ENCODE measurements around the gene TMEM132C.

Gene TMEM132C

GRCh38 chr12:128685903-128686475 is 419.0 kb downstream of the TMEM132C start:
- no peak for TF ChIP-seq CTCF (IDR thresholded peaks at IDR 0.05; ENCODE audit: low read depth, low read length)
- DNase-seq (ENCODE audit: low read depth in 2 of 2): no peak

GRCh38 chr12:128687851-128688250 is 420.9 kb downstream of the TMEM132C start:
- no peak for DNase-seq (ENCODE audit: low read depth in 2 of 2)
- no peak for TF ChIP-seq CTCF (IDR thresholded peaks at IDR 0.05; ENCODE audit: low read depth, low read length)
- no peak overlapping the region for H3K4me3 ChIP-seq (replicated peaks in 1 of 2; ENCODE audit: low read depth in 2 of 2, low read length in 2 of 2)

More at GRCh38 chr12:128685903-128686475, 419.0 kb downstream of the TMEM132C start:
- H3K4me3 ChIP-seq (replicated peaks in 1 of 2; ENCODE audit: low read depth in 2 of 2, low read length in 2 of 2): no peak overlapping the region

GRCh38 chr12:128690641-128691040 is 423.7 kb downstream of the TMEM132C start:
- no peak overlapping the region for H3K4me3 ChIP-seq (replicated peaks in 1 of 2; ENCODE audit: low read depth in 2 of 2, low read length in 2 of 2)
- DNase-seq (ENCODE audit: low read depth in 2 of 2): no peak
- no peak for TF ChIP-seq CTCF (IDR thresholded peaks at IDR 0.05; ENCODE audit: low read depth, low read length)

- DNase-seq (ENCODE audit: low read depth in 2 of 2): no peak
- TF ChIP-seq CTCF (IDR thresholded peaks at IDR 0.05; ENCODE audit: low read depth, low read length): no peak
- no peak overlapping the region for H3K4me3 ChIP-seq (replicated peaks in 1 of 2; ENCODE audit: low read depth in 2 of 2, low read length in 2 of 2)
Measured at GRCh38 chr12:128693115-128693514, 426.1 kb downstream of the TMEM132C start.

- no peak overlapping the region for H3K4me3 ChIP-seq (replicated peaks in 1 of 2; ENCODE audit: low read depth in 2 of 2, low read length in 2 of 2)
- TF ChIP-seq CTCF (IDR thresholded peaks at IDR 0.05; ENCODE audit: low read depth, low read length): no peak
- DNase-seq (ENCODE audit: low read depth in 2 of 2): no peak
Measured at GRCh38 chr12:128693771-128694170, 426.8 kb downstream of the TMEM132C start.

GRCh38 chr12:128694445-128694844 is 427.5 kb downstream of the TMEM132C start:
- DNase-seq (ENCODE audit: low read depth in 2 of 2): no peak
- H3K4me3 ChIP-seq (replicated peaks in 1 of 2; ENCODE audit: low read depth in 2 of 2, low read length in 2 of 2): no peak overlapping the region
- TF ChIP-seq CTCF (IDR thresholded peaks at IDR 0.05; ENCODE audit: low read depth, low read length): no peak

DNA sequence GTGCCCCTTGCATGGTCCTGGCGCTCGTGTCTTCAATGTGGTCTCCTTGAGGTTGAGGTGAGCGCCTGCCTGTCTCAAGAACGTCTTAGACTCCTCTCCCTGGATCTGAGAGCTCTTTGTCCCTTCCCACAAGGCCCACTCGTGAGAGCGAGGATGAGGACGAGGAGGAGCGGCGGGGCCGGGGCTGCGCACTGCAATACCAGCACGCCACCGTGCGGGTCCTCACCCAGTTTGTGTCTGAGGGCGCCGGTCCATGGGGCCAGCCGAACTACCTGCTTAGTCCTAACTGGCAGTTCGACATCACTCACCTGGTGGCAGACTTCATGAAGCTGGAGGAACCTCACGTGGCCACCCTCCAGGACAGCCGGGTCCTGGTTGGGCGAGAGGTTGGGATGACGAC is 428.7 kb downstream of the TMEM132C start:
- no peak for DNase-seq (ENCODE audit: low read depth in 2 of 2)
- TF ChIP-seq CTCF (IDR thresholded peaks at IDR 0.05; ENCODE audit: low read depth, low read length): no peak
- no peak overlapping the region for H3K4me3 ChIP-seq (replicated peaks in 1 of 2; ENCODE audit: low read depth in 2 of 2, low read length in 2 of 2)

Measured in cardiac fibroblast (primary cell).